PFSK-1 (cell line): ENCODE data around the gene MAP3K19.

ENCODE experiments used
- FOXP2 ChIP-seq: optimal IDR thresholded peaks from 2 replicates; pipeline ENCODE3; 2011; ENCODE audit warnings: borderline replicate concordance, control low read depth, inconsistent platforms; ENCODE audit not compliant: insufficient read depth; ENCODE audit errors: extremely low read length, extremely low read depth
- POLR2AphosphoS5 ChIP-seq: IDR thresholded peaks from 2 replicates; pipeline ENCODE4 v1.6.1; 2012; ENCODE audit warnings: low read depth, mild to moderate bottlenecking, control low read depth, low read length, moderate library complexity
- REST ChIP-seq, 2 experiments: IDR thresholded peaks; 2 replicates each; pipeline versions ENCODE4 v1.6.1 to v1.8.0; 2011 to 2012; ENCODE audit warnings: low read depth in 2 of 2, low read length in 2 of 2, control low read depth in 1 of 2, inconsistent platforms in 1 of 2, mild to moderate bottlenecking in 1 of 2, moderate library complexity in 1 of 2; ENCODE audit not compliant: insufficient read depth in 1 of 2
- SIN3A ChIP-seq: IDR thresholded peaks from 2 replicates; pipeline ENCODE4 v1.6.1; 2012; ENCODE audit warnings: mild to moderate bottlenecking, low read length, moderate library complexity, borderline replicate concordance; ENCODE audit not compliant: insufficient read depth
- TAF1 ChIP-seq: IDR thresholded peaks from 2 replicates; pipeline ENCODE4 v1.6.1; 2012; ENCODE audit warnings: low read length, control low read depth, borderline replicate concordance; ENCODE audit not compliant: insufficient read depth

MAP3K19 gene

GRCh38 chr2:135076556-135076955, 29.3 kb upstream of the MAP3K19 start:
- TF ChIP-seq REST (IDR thresholded peaks at IDR 0.05; ENCODE audit: insufficient read depth in 1 of 2, low read depth in 2 of 2, low read length in 2 of 2) (no peak), FOXP2 (no peak), SIN3A (no peak), POLR2AphosphoS5 (no peak)

GRCh38 chr2:135074216-135074615, 27.0 kb upstream of the MAP3K19 start:
- TF ChIP-seq SIN3A (no peak), REST (IDR thresholded peaks at IDR 0.05; ENCODE audit: insufficient read depth in 1 of 2, low read depth in 2 of 2, low read length in 2 of 2) (no peak), FOXP2 (no peak), POLR2AphosphoS5 (no peak), TAF1 (no peak)

- no peak for TF ChIP-seq FOXP2
- TF ChIP-seq POLR2AphosphoS5 = no peak
- no peak for TF ChIP-seq SIN3A
- TF ChIP-seq REST (IDR thresholded peaks at IDR 0.05; ENCODE audit: insufficient read depth in 1 of 2, low read depth in 2 of 2, low read length in 2 of 2) = no peak
- TF ChIP-seq TAF1 = no peak
Measured at GRCh38 chr2:135072125-135072997, 25.1 kb upstream of the MAP3K19 start.

GRCh38 chr2:135066710-135067109, 19.5 kb upstream of the MAP3K19 start:
- TF ChIP-seq SIN3A = no peak
- no peak for TF ChIP-seq TAF1
- TF ChIP-seq REST (IDR thresholded peaks at IDR 0.05; ENCODE audit: insufficient read depth in 1 of 2, low read depth in 2 of 2, low read length in 2 of 2) = no peak
- no peak for TF ChIP-seq POLR2AphosphoS5
